ENCODE results near the gene TMCC2.

Gene TMCC2

GRCh38 chr1:205192287-205192686 lies 35.5 kb upstream of the TMCC2 start:
- TF ChIP-seq CTCF (IDR thresholded peaks at IDR 0.05; ENCODE audit: insufficient read depth, low read length, missing control alignments): no peak
- no peak overlapping the region for H3K4me3 ChIP-seq (ENCODE audit: low read depth, low read length)
- DNase-seq (ENCODE audit: low read depth, low spot score): no peak
- ChIA-PET POLR2A (no interaction called here), CTCF (interaction anchor here (0.5 to 3.1 kb wide), 3 partner anchors 12 to 105 kb away, joined by 3 to 9 read pairs (median 4); no protein-coding TSS in a partner anchor)

GRCh38 chr1:205199090-205199930 lies 28.4 kb upstream of the TMCC2 start:
- CTCF ChIA-PET: interaction anchor here (1.0 to 2.6 kb wide), 9 partner anchors 10 to 138 kb away, joined by 3 to 15 read pairs (median 5); no protein-coding TSS in a partner anchor
- POLR2A ChIA-PET: interaction anchor here (0.5 kb wide), 1 partner anchor 329 kb away, joined by 3 read pairs; no protein-coding TSS in a partner anchor

GRCh38 chr1:205199931-205200299 lies 27.8 kb upstream of the TMCC2 start:
- CTCF ChIA-PET: interaction anchor here (1.0 to 2.6 kb wide), 7 partner anchors 11 to 138 kb away, joined by 3 to 15 read pairs (median 5); no protein-coding TSS in a partner anchor
- DNase-seq (ENCODE audit: low read depth, low spot score): no peak
- no peak for TF ChIP-seq CTCF (IDR thresholded peaks at IDR 0.05; ENCODE audit: insufficient read depth, low read length, missing control alignments)
- no peak overlapping the region for H3K4me3 ChIP-seq (ENCODE audit: low read depth, low read length)
- POLR2A ChIA-PET: interaction anchor here (0.5 kb wide), 1 partner anchor 329 kb away, joined by 3 read pairs; no protein-coding TSS in a partner anchor

More at GRCh38 chr1:205199090-205199930, 28.4 kb upstream of the TMCC2 start:
- DNase-seq (ENCODE audit: low read depth, low spot score): no peak
- H3K4me3 ChIP-seq (ENCODE audit: low read depth, low read length): no peak overlapping the region
- no peak for TF ChIP-seq CTCF (IDR thresholded peaks at IDR 0.05; ENCODE audit: insufficient read depth, low read length, missing control alignments)

- no peak for DNase-seq (ENCODE audit: low read depth, low spot score)
- no peak overlapping the region for H3K4me3 ChIP-seq (ENCODE audit: low read depth, low read length)
- no peak for TF ChIP-seq CTCF (IDR thresholded peaks at IDR 0.05; ENCODE audit: insufficient read depth, low read length, missing control alignments)
- POLR2A ChIA-PET: interaction anchor here (0.5 kb wide), 1 partner anchor 84 kb away, joined by 3 read pairs; no protein-coding TSS in a partner anchor
- CTCF ChIA-PET: interaction anchor here (0.7 to 2.2 kb wide), 5 partner anchors 13 to 83 kb away, joined by 3 to 9 read pairs (median 3); partner anchors contain the start of gene RBBP5
Measured at GRCh38 chr1:205204552-205204951, 23.2 kb upstream of the TMCC2 start.

- ChIA-PET CTCF (interaction anchor here (0.7 to 2.2 kb wide), 6 partner anchors 13 to 83 kb away, joined by 3 to 9 read pairs (median 4); partner anchors contain the start of gene RBBP5), POLR2A (interaction anchor here (0.5 to 1.1 kb wide), 2 partner anchors 83 to 84 kb away, joined by 3 read pairs; partner anchors contain the start of gene RBBP5)
Measured at GRCh38 chr1:205205055-205205454, 22.7 kb upstream of the TMCC2 start.

More at GRCh38 chr1:205205055-205205454, 22.7 kb upstream of the TMCC2 start:
- no peak for TF ChIP-seq CTCF (IDR thresholded peaks at IDR 0.05; ENCODE audit: insufficient read depth, low read length, missing control alignments)
- no peak overlapping the region for H3K4me3 ChIP-seq (ENCODE audit: low read depth, low read length)
- DNase-seq (ENCODE audit: low read depth, low spot score): no peak
